HG02852 (cell line): Measurements from ENCODE around the gene SIX5.

Source experiments
- ATAC-seq: cut with Tn5 transposase; IDR thresholded peaks from one replicate; pipeline ENCODE4 v1.9.1; 2021; ENCODE audit warnings: mild to moderate bottlenecking, moderate library complexity; ENCODE audit not compliant: unreplicated experiment

SIX5 gene

GRCh38 chr19:45777395-45777961 lies 8.4 kb upstream of the SIX5 start:
- ATAC-seq, result no peak

GRCh38 chr19:45774765-45775164 lies 5.7 kb upstream of the SIX5 start:
- ATAC-seq, result no peak

GRCh38 chr19:45773384-45773783 lies 4.3 kb upstream of the SIX5 start:
- ATAC-seq, result no peak

- ATAC-seq, result no peak
Observed at GRCh38 chr19:45772912-45773311, 3.9 kb upstream of the SIX5 start.

GRCh38 chr19:45772130-45772840 lies 3.2 kb upstream of the SIX5 start:
- no peak for ATAC-seq

- ATAC-seq, result no peak
Observed at GRCh38 chr19:45771311-45771933, 2.4 kb upstream of the SIX5 start.

- ATAC-seq, result peak; percentile 56
Observed at GRCh38 chr19:45770192-45771101, 1.4 kb upstream of the SIX5 start.

- ATAC-seq, result peak; percentile 1
Observed at GRCh38 chr19:45769821-45770191, 754 bp upstream of the SIX5 start.

GRCh38 chr19:45768655-45768983 lies 433 bp downstream of the SIX5 start:
- no peak for ATAC-seq

GRCh38 chr19:45767881-45768654 lies 984 bp downstream of the SIX5 start:
- ATAC-seq, result no peak

- ATAC-seq, result no peak
Observed at GRCh38 chr19:45767410-45767880, 1.6 kb downstream of the SIX5 start.

GRCh38 chr19:45766869-45767346 lies 2.1 kb downstream of the SIX5 start:
- no peak for ATAC-seq

GRCh38 chr19:45766296-45766868 lies 2.7 kb downstream of the SIX5 start:
- no peak for ATAC-seq

- ATAC-seq, result no peak
Observed at GRCh38 chr19:45765702-45766295, 3.3 kb downstream of the SIX5 start.

- no peak for ATAC-seq
Observed at GRCh38 chr19:45764945-45765701, 3.9 kb downstream of the SIX5 start.

GRCh38 chr19:45764475-45764874 lies 4.6 kb downstream of the SIX5 start:
- ATAC-seq, result no peak

GRCh38 chr19:45763691-45764294 lies 5.3 kb downstream of the SIX5 start:
- ATAC-seq, result no peak

GRCh38 chr19:45762870-45763631 lies 6.0 kb downstream of the SIX5 start:
- ATAC-seq, result no peak
